ENCODE results near the gene FOXL1.

FOXL1 gene

GRCh38 chr16:86562356-86562755, 16.0 kb upstream of the FOXL1 start:
- H3K79me2 ChIP-seq (ENCODE audit: insufficient read depth, low read length) = no peaks in the 10 kb centered on the region
- H2AFZ ChIP-seq (ENCODE audit: low read length) = no peak overlapping the region
- H3K9me2 ChIP-seq (ENCODE audit: low read depth, low read length) = no peaks in the 10 kb centered on the region
- no peaks in the 10 kb centered on the region for H3F3A ChIP-seq (ENCODE audit: insufficient read depth, low read length)
- H3K9me3 ChIP-seq (ENCODE audit: low read length) = no peaks in the 10 kb centered on the region
- H3K27me3 ChIP-seq (ENCODE audit: insufficient read depth, low read length) = no peaks in the 10 kb centered on the region; the same call in 1 of the 2 replicates
- H3K9ac ChIP-seq (ENCODE audit: low read length) = no peak overlapping the region
- peaks cover 10% of the 10 kb centered on the region for H3K4me1 ChIP-seq (ENCODE audit: insufficient read depth, low read length, severe bottlenecking)
- TF ChIP-seq EZH2 (IDR thresholded peaks at IDR 0.05; ENCODE audit: borderline replicate concordance, low read length) = no peak
- TF ChIP-seq, protein P1, sequence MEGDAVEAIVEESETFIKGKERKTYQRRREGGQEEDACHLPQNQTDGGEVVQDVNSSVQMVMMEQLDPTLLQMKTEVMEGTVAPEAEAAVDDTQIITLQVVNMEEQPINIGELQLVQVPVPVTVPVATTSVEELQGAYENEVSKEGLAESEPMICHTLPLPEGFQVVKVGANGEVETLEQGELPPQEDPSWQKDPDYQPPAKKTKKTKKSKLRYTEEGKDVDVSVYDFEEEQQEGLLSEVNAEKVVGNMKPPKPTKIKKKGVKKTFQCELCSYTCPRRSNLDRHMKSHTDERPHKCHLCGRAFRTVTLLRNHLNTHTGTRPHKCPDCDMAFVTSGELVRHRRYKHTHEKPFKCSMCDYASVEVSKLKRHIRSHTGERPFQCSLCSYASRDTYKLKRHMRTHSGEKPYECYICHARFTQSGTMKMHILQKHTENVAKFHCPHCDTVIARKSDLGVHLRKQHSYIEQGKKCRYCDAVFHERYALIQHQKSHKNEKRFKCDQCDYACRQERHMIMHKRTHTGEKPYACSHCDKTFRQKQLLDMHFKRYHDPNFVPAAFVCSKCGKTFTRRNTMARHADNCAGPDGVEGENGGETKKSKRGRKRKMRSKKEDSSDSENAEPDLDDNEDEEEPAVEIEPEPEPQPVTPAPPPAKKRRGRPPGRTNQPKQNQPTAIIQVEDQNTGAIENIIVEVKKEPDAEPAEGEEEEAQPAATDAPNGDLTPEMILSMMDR (IDR thresholded peaks at IDR 0.05; ENCODE audit: low read length) = no peak
- no peaks in the 10 kb centered on the region for H3K36me3 ChIP-seq (ENCODE audit: insufficient read depth, low read length)
- H3K4me2 ChIP-seq (ENCODE audit: low read length) = no peak overlapping the region
- no peak overlapping the region for H3K27ac ChIP-seq (ENCODE audit: low read depth, low read length, poor library complexity, severe bottlenecking)
- H4K20me1 ChIP-seq (ENCODE audit: insufficient read depth, low read length) = no peaks in the 10 kb centered on the region
- no peak overlapping the region for H3K4me3 ChIP-seq (ENCODE audit: low read depth, low read length, poor library complexity, severe bottlenecking)

- no peak overlapping the region for H3K4me3 ChIP-seq (ENCODE audit: low read depth, low read length, poor library complexity, severe bottlenecking)
- H3K4me1 ChIP-seq (ENCODE audit: insufficient read depth, low read length, severe bottlenecking) = peaks cover 11% of the 10 kb centered on the region
- H3K9me3 ChIP-seq (ENCODE audit: low read length) = no peaks in the 10 kb centered on the region
- H2AFZ ChIP-seq (ENCODE audit: low read length) = no peak overlapping the region
- no peaks in the 10 kb centered on the region for H3K9me2 ChIP-seq (ENCODE audit: low read depth, low read length)
- no peaks in the 10 kb centered on the region for H3F3A ChIP-seq (ENCODE audit: insufficient read depth, low read length)
- no peaks in the 10 kb centered on the region for H3K36me3 ChIP-seq (ENCODE audit: insufficient read depth, low read length)
- H3K27me3 ChIP-seq (ENCODE audit: insufficient read depth, low read length) = no peaks in the 10 kb centered on the region; the same call in 1 of the 2 replicates
- TF ChIP-seq EZH2 (IDR thresholded peaks at IDR 0.05; ENCODE audit: borderline replicate concordance, low read length) = no peak
- TF ChIP-seq, protein P1 (IDR thresholded peaks at IDR 0.05; ENCODE audit: low read length) = peak; percentile 100
- no peaks in the 10 kb centered on the region for H4K20me1 ChIP-seq (ENCODE audit: insufficient read depth, low read length)
- H3K4me2 ChIP-seq (ENCODE audit: low read length) = peak overlapping the region; percentile 27; the same call in 1 of the 2 replicates
- H3K9ac ChIP-seq (ENCODE audit: low read length) = no peak overlapping the region
- no peak overlapping the region for H3K27ac ChIP-seq (ENCODE audit: low read depth, low read length, poor library complexity, severe bottlenecking)
- H3K79me2 ChIP-seq (ENCODE audit: insufficient read depth, low read length) = no peaks in the 10 kb centered on the region
Observed at GRCh38 chr16:86563469-86564345, 14.6 kb upstream of the FOXL1 start.

- Histone ChIP-seq H3K4me2 (ENCODE audit: low read length) (no peak overlapping the region), H3K4me3 (ENCODE audit: low read depth, low read length, poor library complexity, severe bottlenecking) (no peak overlapping the region), H2AFZ (ENCODE audit: low read length) (no peak overlapping the region), H3K4me1 (ENCODE audit: insufficient read depth, low read length, severe bottlenecking) (peaks cover 26% of the 10 kb centered on the region), H3K9me3 (ENCODE audit: low read length) (no peaks in the 10 kb centered on the region), H3K27ac (ENCODE audit: low read depth, low read length, poor library complexity, severe bottlenecking) (no peak overlapping the region), H3K27me3 (ENCODE audit: insufficient read depth, low read length) (no peaks in the 10 kb centered on the region; the same call in 1 of the 2 replicates), H3K9ac (ENCODE audit: low read length) (no peak overlapping the region), H3F3A (ENCODE audit: insufficient read depth, low read length) (0 out of 2 replicates have a peak, but pooled peaks cover 2% of the 10 kb centered on the region), H4K20me1 (ENCODE audit: insufficient read depth, low read length) (no peaks in the 10 kb centered on the region), H3K9me2 (ENCODE audit: low read depth, low read length) (no peaks in the 10 kb centered on the region), H3K36me3 (ENCODE audit: insufficient read depth, low read length) (no peaks in the 10 kb centered on the region), H3K79me2 (ENCODE audit: insufficient read depth, low read length) (no peaks in the 10 kb centered on the region)
- TF ChIP-seq EZH2 (IDR thresholded peaks at IDR 0.05; ENCODE audit: borderline replicate concordance, low read length) = no peak
- TF ChIP-seq, protein P1 (IDR thresholded peaks at IDR 0.05; ENCODE audit: low read length) = no peak
Observed at GRCh38 chr16:86565181-86565631, 13.1 kb upstream of the FOXL1 start.
